Left lung (tissue), 10 donors: Measurements from ENCODE around the gene ZCWPW2. TPM values are rescaled to one million over a fixed set of nuclear protein-coding genes. Genes with fewer than 3 reads are reported as not detected.
A peak's percentile ranks its signal among the peaks of the same experiment; 100 is the strongest.

Experiments used
- ATAC-seq: fragments of 200-7000 bp; cut with Tn5 transposase; one replicate; pipeline ENCODE4 v1.9.1; 2020; ENCODE audit warnings: moderate library complexity
- DNase-seq, 4 donors: peaks; one replicate each; pipeline ENCODE4 v3.0.0-alpha.2; 2013 to 2020
- H3K27ac ChIP-seq, 2 donors: fragments of 200-600 bp; sonication (generic) in 1 of 2; one replicate each; pipeline versions ENCODE4 v1.5.0 to v1.8.0; 2020 to 2021
- H3K27me3 ChIP-seq, 2 donors: fragments of 200-600 bp; sonication (generic) in 1 of 2; one replicate each; pipeline versions ENCODE4 v1.5.0 to v1.8.0; 2020 to 2021
- H3K36me3 ChIP-seq, 2 donors: fragments of 200-600 bp; sonication (generic) in 1 of 2; one replicate each; pipeline versions ENCODE4 v1.5.0 to v1.8.0; 2020 to 2021
- H3K4me1 ChIP-seq, 2 donors: fragments of 200-600 bp; one replicate each; pipeline ENCODE4 v1.8.0; 2021
- H3K4me3 ChIP-seq, 2 donors: fragments of 200-600 bp; sonication (generic) in 1 of 2; one replicate each; pipeline versions ENCODE4 v1.5.0 to v1.8.0; 2020 to 2021; ENCODE audit warnings: mild to moderate bottlenecking in 1 of 2
- H3K9me3 ChIP-seq, 2 donors: fragments of 200-600 bp; sonication (generic) in 1 of 2; one replicate each; pipeline versions ENCODE4 v1.5.0 to v1.8.0; 2020 to 2021
- CTCF ChIP-seq, 2 donors: fragments of 200-600 bp; sonication (generic) in 1 of 2; IDR thresholded peaks; one replicate each; pipeline versions ENCODE4 v1.5.0 to v1.8.0; 2021; ENCODE audit warnings: antibody characterized with exemption in 2 of 2
- intact Hi-C, 2 donors: fragments of 100-400 bp; cut with DNase I; formaldehyde crosslinking; loops; one replicate each; pipeline versions ENCODE4 v1.11.2 to v1.14.2; 2022
- polyA plus RNA-seq, 6 donors: library from polyadenylated mRNA; unstranded; fragments of 120-200 nt; gene quantifications; one replicate each; pipeline ENCODE4 v1.2.1, GENCODE V29; 2013; ENCODE audit not compliant: insufficient read length in 6 of 6
- total RNA-seq, 2 donors: library from RNA; stranded (reverse); fragmentation: NEBNext Ultra II Directional; extraction: Animal tissue kit (Norgen Biotek cat#: 25700); gene quantifications; one replicate each; pipeline ENCODE4 v1.2.1, GENCODE V29; 2021
- donor health status: DM: no; HTN: yes; CAD: no.
- donor health status: DM: no; HTN: no; CAD: no.

Gene ZCWPW2
- total and polyA plus RNA-seq, 8 donors, result 0.84 to 3.4 (median 2.3) TPM

GRCh38 chr3:28308196-28308595 is 40.3 kb upstream of the ZCWPW2 start:
- DNase-seq, result no peak
- no peak overlapping the region for H3K4me3 ChIP-seq
- no peaks in the 10 kb centered on the region for H3K9me3 ChIP-seq
- intact Hi-C loops, result no loop called here
- no peak overlapping the region for H3K27ac ChIP-seq
- H3K27me3 ChIP-seq, result no peaks in the 10 kb centered on the region
- H3K4me1 ChIP-seq, result no peaks in the 10 kb centered on the region
- no peaks in the 10 kb centered on the region for H3K36me3 ChIP-seq
- no peak for ATAC-seq
- no peak for TF ChIP-seq CTCF (IDR thresholded peaks at IDR 0.05)

GRCh38 chr3:28315711-28316110 is 32.8 kb upstream of the ZCWPW2 start:
- Histone ChIP-seq H3K9me3 (no peaks in the 10 kb centered on the region), H3K27me3 (no peaks in the 10 kb centered on the region), H3K4me1 (no peaks in the 10 kb centered on the region), H3K27ac (no peak overlapping the region), H3K36me3 (peaks cover 0 to 7% of the 10 kb centered on the region in 2 donors), H3K4me3 (no peak overlapping the region)
- DNase-seq (no peak), ATAC-seq (no peak)
- intact Hi-C loops, result no loop called here
- no peak for TF ChIP-seq CTCF (IDR thresholded peaks at IDR 0.05)

GRCh38 chr3:28316226-28316625 is 32.3 kb upstream of the ZCWPW2 start:
- DNase-seq, result no peak
- ATAC-seq, result no peak
- Histone ChIP-seq H3K4me1 (no peaks in the 10 kb centered on the region), H3K9me3 (no peaks in the 10 kb centered on the region), H3K36me3 (peaks cover 0 to 10% of the 10 kb centered on the region in 2 donors), H3K4me3 (no peak overlapping the region), H3K27me3 (no peaks in the 10 kb centered on the region), H3K27ac (no peak overlapping the region)
- intact Hi-C loops, result no loop called here
- TF ChIP-seq CTCF (IDR thresholded peaks at IDR 0.05), result no peak

GRCh38 chr3:28317438-28318022 is 31.0 kb upstream of the ZCWPW2 start:
- Histone ChIP-seq H3K27me3 (no peaks in the 10 kb centered on the region), H3K27ac (no peak overlapping the region), H3K9me3 (no peaks in the 10 kb centered on the region), H3K36me3 (peaks cover 0 to 15% of the 10 kb centered on the region in 2 donors), H3K4me3 (no peak overlapping the region), H3K4me1 (no peaks in the 10 kb centered on the region)
- ATAC-seq (peak; percentile 91), DNase-seq (peak in 1 of 4 donors; percentile 17)
- intact Hi-C loops, result no loop called here
- TF ChIP-seq CTCF (IDR thresholded peaks at IDR 0.05), result peak; percentile 43 to 50

GRCh38 chr3:28320981-28321380 is 27.5 kb upstream of the ZCWPW2 start:
- Histone ChIP-seq H3K27me3 (no peaks in the 10 kb centered on the region), H3K36me3 (peaks cover 0 to 49% of the 10 kb centered on the region in 2 donors), H3K4me1 (no peaks in the 10 kb centered on the region), H3K9me3 (no peaks in the 10 kb centered on the region), H3K4me3 (no peak overlapping the region), H3K27ac (no peak overlapping the region)
- TF ChIP-seq CTCF (IDR thresholded peaks at IDR 0.05), result no peak
- DNase-seq (no peak), ATAC-seq (no peak)
- intact Hi-C loops, result no loop called here
